ENCODE results near the gene NRP1.
A peak's percentile ranks its signal among the peaks of the same experiment; 100 is the strongest.

The NRP1 gene

GRCh38 chr10:33347211-33347610, 12.7 kb upstream of the NRP1 start:
- no peak for DNase-seq

- no peak for DNase-seq
Measured at GRCh38 chr10:33345236-33345635, 10.8 kb upstream of the NRP1 start.

- no peak for DNase-seq
Measured at GRCh38 chr10:33344676-33345075, 10.2 kb upstream of the NRP1 start.

- no peak for DNase-seq
Measured at GRCh38 chr10:33341637-33342036, 7.2 kb upstream of the NRP1 start.

- peak; percentile 32 for DNase-seq
Measured at GRCh38 chr10:33337326-33337957, 3.0 kb upstream of the NRP1 start.

GRCh38 chr10:33336582-33337325, 2.3 kb upstream of the NRP1 start:
- DNase-seq: peak; percentile 22

GRCh38 chr10:33335801-33336581, 1.5 kb upstream of the NRP1 start:
- no peak for DNase-seq

- DNase-seq: no peak
Measured at GRCh38 chr10:33335551-33335800, 1.0 kb upstream of the NRP1 start.

GRCh38 chr10:33334805-33335550, 511 bp upstream of the NRP1 start:
- peak; percentile 25 for DNase-seq

- peak; percentile 18 for DNase-seq
Measured at GRCh38 chr10:33333260-33334101, 986 bp downstream of the NRP1 start.

GRCh38 chr10:33332183-33333065, 2.0 kb downstream of the NRP1 start:
- DNase-seq: no peak

GRCh38 chr10:33331379-33331694, 3.1 kb downstream of the NRP1 start:
- DNase-seq: no peak

GRCh38 chr10:33330543-33331378, 3.7 kb downstream of the NRP1 start:
- peak; percentile 45 for DNase-seq

- no peak for DNase-seq
Measured at GRCh38 chr10:33329178-33329577, 5.3 kb downstream of the NRP1 start.

GRCh38 chr10:33328253-33328652, 6.2 kb downstream of the NRP1 start:
- no peak for DNase-seq

- DNase-seq: no peak
Measured at GRCh38 chr10:33327751-33328150, 6.7 kb downstream of the NRP1 start.

GRCh38 chr10:33326933-33327332, 7.5 kb downstream of the NRP1 start:
- no peak for DNase-seq

- DNase-seq: no peak
Measured at GRCh38 chr10:33325929-33326328, 8.5 kb downstream of the NRP1 start.

GRCh38 chr10:33323721-33324120, 10.7 kb downstream of the NRP1 start:
- no peak for DNase-seq

GRCh38 chr10:33321516-33321915, 13.0 kb downstream of the NRP1 start:
- no peak for DNase-seq

- DNase-seq: no peak
Measured at GRCh38 chr10:33320288-33320687, 14.2 kb downstream of the NRP1 start.
